Limb (tissue), 2 donors: ENCODE data around the gene ZNF628.
A peak's percentile ranks its signal among the peaks of the same experiment; 100 is the strongest.

Experiments
- DNase-seq, 2 donors: peaks; one replicate each; pipeline ENCODE4 v3.0.0-alpha.2; 2016; ENCODE audit errors: extremely low spot score in 2 of 2

ZNF628 gene

DNA sequence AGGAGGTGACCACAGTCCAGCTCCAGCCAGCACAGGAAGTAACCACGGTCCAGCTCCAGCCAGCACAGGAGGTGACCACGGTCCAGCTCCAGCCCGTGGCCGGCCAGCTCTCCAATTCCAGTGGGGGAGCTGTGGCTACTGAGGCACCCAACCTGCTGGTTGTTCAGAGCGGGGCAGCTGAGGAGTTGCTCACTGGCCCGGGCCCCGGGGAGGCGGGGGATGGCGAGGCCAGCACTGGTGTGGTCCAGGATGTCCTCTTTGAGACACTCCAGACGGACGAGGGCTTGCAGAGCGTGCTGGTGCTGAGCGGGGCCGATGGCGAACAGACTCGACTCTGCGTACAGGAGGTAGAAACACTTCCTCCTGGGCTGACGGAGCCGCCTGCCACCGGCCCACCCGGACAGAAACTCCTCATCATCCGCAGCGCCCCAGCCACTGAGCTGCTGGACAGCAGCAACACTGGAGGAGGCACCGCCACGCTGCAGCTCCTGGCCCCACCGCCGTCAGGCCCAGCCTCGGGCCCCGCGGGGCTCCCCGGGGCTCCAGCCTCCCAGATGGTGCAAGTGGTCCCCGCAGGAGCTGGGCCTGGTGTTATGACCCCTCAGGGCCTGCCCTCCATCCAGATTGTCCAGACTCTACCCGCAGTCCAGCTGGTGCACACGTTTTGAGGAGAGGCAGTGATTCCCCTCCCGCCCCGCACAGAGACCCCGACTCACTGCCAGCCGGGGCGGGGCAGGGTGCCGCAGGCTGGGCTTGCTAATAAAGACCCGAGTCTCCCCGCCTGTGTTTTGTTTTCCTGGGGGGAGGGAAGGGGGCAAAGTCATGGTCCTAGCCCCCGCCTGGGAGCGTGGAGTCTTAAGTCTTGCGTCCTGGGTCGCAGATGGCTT lies 7.5 kb downstream of the ZNF628 start:
- peak in 1 of 2 donors; percentile 32 for DNase-seq

DNA sequence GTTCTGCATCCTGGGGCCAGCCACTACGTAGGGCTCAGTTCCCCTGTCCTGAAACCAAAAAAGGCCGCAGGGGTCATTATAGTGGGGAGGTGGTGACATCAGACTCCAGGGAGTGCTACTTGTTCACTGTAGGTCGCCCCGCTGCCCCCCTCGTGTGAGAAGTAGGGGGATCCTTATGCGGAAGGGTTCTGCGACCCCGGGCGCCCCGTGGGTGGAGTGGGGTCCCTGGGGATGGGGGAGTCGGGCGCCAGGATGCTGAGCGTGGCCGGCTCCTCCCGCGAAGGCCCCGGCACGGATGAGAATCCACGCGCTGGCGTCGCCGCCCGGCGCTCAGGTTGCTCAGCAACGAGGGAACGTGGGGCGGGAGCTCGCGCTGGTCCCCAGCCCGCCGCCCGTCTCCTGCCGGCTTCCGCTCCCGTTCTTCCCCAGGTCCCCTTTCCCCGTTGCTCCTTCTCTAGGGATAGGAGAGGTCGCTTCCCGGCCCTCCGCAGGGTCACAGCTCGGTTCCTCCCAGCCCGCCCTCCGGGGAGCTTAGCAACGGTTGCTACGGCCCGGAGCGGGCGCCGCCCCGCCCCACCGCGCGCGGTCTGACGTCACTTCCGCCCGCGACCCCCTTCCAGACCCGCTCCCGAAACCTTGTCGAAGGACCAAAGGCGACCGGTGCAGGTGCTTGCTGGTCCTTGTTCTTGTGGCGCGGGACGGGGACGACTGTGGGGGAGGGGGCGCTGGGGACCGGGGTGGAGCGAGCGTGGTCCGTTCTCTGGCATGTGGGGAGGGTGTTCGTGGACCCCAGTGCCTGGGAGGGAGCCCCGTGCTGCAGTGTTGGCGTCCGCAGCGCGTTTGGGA lies 8.4 kb downstream of the ZNF628 start, which contains the start of gene NAT14:
Gene NAT14 (plus strand): TSS at position 596 of the 846 bp plus-strand sequence. CDS start 521 bp downstream, outside the sequence.
- peak; percentile 75 to 93 for DNase-seq

- DNase-seq: no peak
Observed at GRCh38 chr19:55485439-55486011, 9.1 kb downstream of the ZNF628 start.

GRCh38 chr19:55486043-55486970 lies 9.9 kb downstream of the ZNF628 start:
- peak in 1 of 2 donors; percentile 42 for DNase-seq

- DNase-seq: peak; percentile 80 to 86
Observed at GRCh38 chr19:55486971-55487923, 10.8 kb downstream of the ZNF628 start.

GRCh38 chr19:55487924-55488687 lies 11.7 kb downstream of the ZNF628 start, which contains the start of gene SSC5D:
TSS of gene SSC5D (plus strand) at chr19:55488436. CDS start at chr19:55488590, 154 bp downstream.
- peak in 1 of 2 donors; percentile 70 for DNase-seq

- no peak for DNase-seq
Observed at GRCh38 chr19:55488986-55489710, 12.7 kb downstream of the ZNF628 start.

GRCh38 chr19:55489711-55490477 lies 13.5 kb downstream of the ZNF628 start:
- DNase-seq: no peak

DNA sequence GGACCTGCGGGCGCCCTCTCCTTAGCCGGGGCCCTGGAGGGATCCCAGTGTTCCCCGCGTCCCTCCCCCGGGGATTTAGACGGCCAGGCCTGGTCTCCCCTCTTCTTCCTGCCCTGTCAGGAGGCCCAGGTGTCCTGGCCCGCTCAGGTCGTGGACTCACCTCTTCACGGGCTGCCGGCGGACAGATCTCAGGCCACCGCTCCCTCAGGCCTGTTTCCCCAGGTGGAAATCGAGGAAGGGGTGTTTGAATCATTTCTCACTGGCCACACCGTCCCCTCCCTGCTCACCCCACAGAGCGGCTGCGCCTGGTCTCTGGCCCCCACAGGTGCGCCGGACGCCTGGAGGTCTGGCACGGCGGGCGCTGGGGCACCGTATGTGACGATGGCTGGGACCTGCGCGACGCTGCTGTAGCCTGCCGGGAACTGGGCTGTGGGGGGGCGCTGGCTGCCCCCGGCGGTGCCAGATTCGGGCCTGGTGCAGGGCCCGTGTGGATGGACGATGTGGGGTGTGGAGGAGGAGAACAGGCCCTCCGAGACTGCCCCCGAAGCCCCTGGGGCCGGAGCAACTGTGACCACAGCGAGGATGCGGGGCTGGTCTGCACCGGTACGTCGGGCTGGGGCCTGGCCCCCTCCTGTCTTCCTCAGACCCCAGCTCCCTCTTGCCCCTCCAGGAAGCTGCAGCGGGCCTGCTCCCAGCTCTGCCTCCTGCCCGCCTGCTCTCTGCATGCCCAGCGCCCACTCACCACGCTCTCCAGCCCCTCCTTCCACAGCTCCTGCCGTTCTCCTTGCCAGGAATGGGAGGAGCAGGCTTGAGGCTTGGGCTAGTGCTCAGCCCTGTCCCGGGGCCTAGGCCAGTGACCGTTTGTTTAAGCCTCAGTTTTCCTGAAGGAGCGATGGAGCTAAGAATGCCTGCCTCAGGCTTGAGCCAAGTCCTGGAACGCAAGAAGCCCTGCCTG lies 14.3 kb downstream of the ZNF628 start:
- DNase-seq: no peak

- no peak for DNase-seq
Observed at GRCh38 chr19:55491546-55492360, 15.3 kb downstream of the ZNF628 start.

DNA sequence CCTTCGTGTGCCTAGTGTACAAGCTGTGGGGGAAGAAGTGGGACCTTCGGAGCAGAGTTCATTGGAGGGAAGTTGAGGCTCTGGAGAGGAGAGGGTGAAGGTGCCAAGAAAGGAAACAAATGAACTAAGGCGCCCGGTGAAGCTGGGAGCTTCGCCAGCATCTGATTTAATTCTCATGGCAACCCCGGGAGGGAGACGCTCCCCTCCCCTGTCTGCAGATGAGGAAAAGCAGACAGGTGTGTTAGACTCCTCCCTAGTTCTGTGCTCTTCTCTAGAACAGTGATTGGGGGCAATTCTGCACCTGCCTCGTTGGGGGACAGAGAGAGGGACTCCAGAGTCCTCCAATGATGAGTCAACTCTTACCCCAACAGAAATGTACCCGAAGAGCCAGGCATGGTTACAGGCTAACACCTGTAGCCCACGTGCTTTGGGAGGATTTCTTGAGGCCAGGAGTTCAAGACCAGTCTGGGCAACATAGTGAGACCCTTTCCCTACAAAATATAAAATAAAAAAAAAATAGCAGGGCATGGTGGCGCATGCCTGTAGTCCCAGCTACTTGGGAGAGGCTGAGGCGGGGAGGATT lies 16.0 kb downstream of the ZNF628 start:
- DNase-seq: no peak

DNA sequence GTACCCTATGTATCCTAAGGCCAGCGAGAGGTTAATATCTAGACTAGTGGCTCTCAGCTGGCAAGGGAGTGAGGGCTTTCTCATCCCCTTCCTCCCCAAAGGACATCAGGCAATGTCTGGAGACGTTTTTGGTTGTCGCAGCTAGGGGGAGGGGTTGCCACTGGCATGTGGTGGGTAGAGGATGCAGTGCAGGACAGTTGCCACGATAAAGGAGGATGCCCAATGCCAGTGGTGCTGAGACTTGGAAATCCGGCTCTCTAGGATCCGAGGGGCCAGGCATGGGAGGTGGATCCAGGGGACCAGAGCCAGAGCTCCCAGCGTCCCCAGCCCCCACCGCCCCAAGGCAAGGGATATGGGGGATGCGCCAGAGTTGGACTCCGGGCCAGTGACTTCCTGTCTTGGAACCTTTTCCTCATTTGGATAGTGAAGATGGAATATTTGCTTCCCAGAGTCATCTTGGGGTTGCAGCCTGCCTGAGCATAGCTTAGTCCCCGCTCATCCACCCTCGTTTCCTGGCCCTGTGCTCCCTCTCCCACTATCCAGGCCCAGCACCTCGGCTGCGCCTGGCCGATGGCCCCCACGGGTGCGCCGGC lies 16.7 kb downstream of the ZNF628 start:
- no peak for DNase-seq

GRCh38 chr19:55493645-55494171 lies 17.3 kb downstream of the ZNF628 start:
- DNase-seq: no peak

GRCh38 chr19:55494172-55494761 lies 17.9 kb downstream of the ZNF628 start:
- no peak for DNase-seq
